K562 (cell line): ENCODE results near the gene ETNK1. TPM values are rescaled to one million over a fixed set of nuclear protein-coding genes. Genes with fewer than 3 reads are reported as not detected.
A peak's percentile ranks its signal among the peaks of the same experiment; 100 is the strongest.

Experiments
- ATAC-seq: fragments of 200-7000 bp; cut with Tn5 transposase; 3 replicates; pipeline ENCODE4 v1.9.1; 2020; ENCODE audit warnings: moderate library complexity
- BruUV-seq: library from RNA; stranded (reverse); fragments of 400-500 nt; replicated peaks from 2 replicates; lab custom pipeline; 2021; lab: Mats Ljungman, UMichigan
- CTCF ChIA-PET: fragments of 300-600 bp; formaldehyde crosslinking; extraction: SDS; loops from one replicate; lab custom pipeline; 2021; ENCODE audit warnings: low intra/inter-chr PET ratio; lab: Yijun Ruan, JAX
- POLR2A ChIA-PET: fragments of 300-600, 350-650 bp; sonication (Branson Sonifier 250); formaldehyde crosslinking; extraction: SDS; loops from one replicate; lab custom pipeline; 2021; ENCODE audit warnings: antibody characterized with exemption, inconsistent platforms; lab: Yijun Ruan, JAX
- DNase-seq, 4 experiments: peaks; one replicate each; pipeline versions ENCODE4 v3.0.0 to v3.0.0-alpha.2; 2011 to 2018; ENCODE audit warnings: low spot score in 3 of 4, mixed read lengths in 3 of 4; ENCODE audit errors: extremely low read depth in 1 of 4
- FAIRE-seq: peaks from 2 replicates; lab custom pipeline; 2011; peaks lifted over from hg19 to GRCh38; lab: Jason Lieb, UNC
- H2AFZ ChIP-seq: 2 replicates; pipeline ENCODE4 v1.6.0; 2011; ENCODE audit warnings: low read depth, low read length, control low read depth, inconsistent platforms
- H3K27ac ChIP-seq: fragments of 200-600 bp; 3 replicates; pipeline ENCODE4 v1.8.0; 2011; ENCODE audit warnings: low read depth, mild to moderate bottlenecking, control low read depth, inconsistent platforms, low read length, moderate library complexity, mixed read lengths; ENCODE audit errors: extremely low read depth
- H3K27me3 ChIP-seq, 2 experiments: fragments of 300-600 bp in 1 of 2; 2 replicates in 1 of 2; 3 replicates in 1 of 2; pipeline versions ENCODE4 v1.6.0 to v1.8.0; 2011; ENCODE audit warnings: inconsistent platforms in 2 of 2, low read length in 2 of 2, mild to moderate bottlenecking in 1 of 2, mixed read lengths in 1 of 2, moderate library complexity in 1 of 2; ENCODE audit not compliant: control insufficient read depth in 2 of 2, insufficient read depth in 2 of 2
- H3K36me3 ChIP-seq: fragments of 300-600 bp; 3 replicates; pipeline ENCODE4 v1.8.0; 2011; ENCODE audit warnings: mild to moderate bottlenecking, low read length, inconsistent platforms; ENCODE audit not compliant: control insufficient read depth, insufficient read depth
- H3K4me1 ChIP-seq, 2 experiments: fragments of 200-600 bp in 1 of 2; replicated peaks in 1 of 2; 2 replicates in 1 of 2; 3 replicates in 1 of 2; pipeline versions ENCODE4 v1.5.1 to v1.8.0; 2011; ENCODE audit warnings: inconsistent platforms in 2 of 2, low read length in 2 of 2, mild to moderate bottlenecking in 1 of 2, mixed read lengths in 1 of 2, moderate library complexity in 1 of 2; ENCODE audit not compliant: control insufficient read depth in 2 of 2, insufficient read depth in 2 of 2
- H3K4me2 ChIP-seq: 2 replicates; pipeline ENCODE4 v1.6.1; 2011; ENCODE audit warnings: low read length, control low read depth, inconsistent platforms, mixed read lengths; ENCODE audit not compliant: insufficient read depth
- H3K4me3 ChIP-seq: fragments of 200-600 bp; sonication (generic), shearing (Covaris generic); 2 replicates; pipeline ENCODE4 v1.5.1; 2016; ENCODE audit warnings: control low read depth, inconsistent platforms
- H3K79me2 ChIP-seq: fragments of 200-600 bp; 3 replicates; pipeline ENCODE4 v1.8.0; 2011; ENCODE audit warnings: low read length, inconsistent platforms; ENCODE audit not compliant: control insufficient read depth, insufficient read depth
- H3K9ac ChIP-seq, 2 experiments: 2 replicates each; pipeline versions ENCODE4 v1.6.0 to v1.6.1; 2011; ENCODE audit warnings: low read depth in 2 of 2, low read length in 2 of 2, control low read depth in 1 of 2, inconsistent platforms in 1 of 2, mild to moderate bottlenecking in 1 of 2, mixed read lengths in 1 of 2; ENCODE audit not compliant: insufficient read depth in 1 of 2
- H3K9me1 ChIP-seq: one replicate; pipeline ENCODE4 v1.6.0; 2011; ENCODE audit warnings: inconsistent platforms, mild to moderate bottlenecking, low read length, moderate library complexity; ENCODE audit not compliant: control insufficient read depth, insufficient read depth
- H3K9me3 ChIP-seq: replicated peaks from 2 replicates; pipeline ENCODE4 v1.5.1; 2011; ENCODE audit warnings: low read depth, low read length, inconsistent platforms; ENCODE audit not compliant: control insufficient read depth, insufficient read depth
- H4K20me1 ChIP-seq: replicated peaks from 2 replicates; pipeline ENCODE4 v1.6.1; 2011; ENCODE audit warnings: low read length, inconsistent platforms, mixed read lengths; ENCODE audit not compliant: control insufficient read depth, insufficient read depth
- MCM5 ChIP-seq: fragments of 450-650 bp; IDR thresholded peaks from 2 replicates; pipeline ENCODE4 v1.6.1; 2016; ENCODE audit warnings: low read depth
- RAD51 ChIP-seq: fragments of 450-650 bp; IDR thresholded peaks from 2 replicates; pipeline ENCODE4 v1.7.1; 2016; ENCODE audit warnings: low read depth, mild to moderate bottlenecking, borderline replicate concordance
- USF1 ChIP-seq: sonication (generic); formaldehyde crosslinking; IDR thresholded peaks from 2 replicates; pipeline ENCODE4 v1.9.0; 2022; ENCODE audit warnings: mild to moderate bottlenecking, missing genetic modification reagents
- ZNF134 ChIP-seq: fragments of 250-450 bp; sonication (Bioruptor Pico); conservative IDR thresholded peaks from 2 replicates; pipeline ENCODE4 v1.4.0; 2020
- WGBS: fragments of 100-300 bp; shearing (Covaris generic); methylation state at CpG from one replicate; pipeline ENCODE4 v1.1.6; 2016; ENCODE audit warnings: low coverage, mixed read lengths; ENCODE audit not compliant: insufficient coverage; ENCODE audit errors: missing lambda C conversion rate; 5-methylcytosine and 5-hydroxymethylcytosine counted together
- in situ Hi-C: fragments of 300-500 bp; cut with MboI; formaldehyde crosslinking; loops from 4 replicates; pipeline ENCODE4 v1.15.0; 2018; ENCODE audit warnings: inconsistent platforms, mixed read lengths
- intact Hi-C: fragments of 100-400 bp; cut with micrococcal nuclease; formaldehyde crosslinking; loops from 2 replicates; pipeline ENCODE4 v1.14.2; 2022
- polyA plus RNA-seq, 8 experiments: library from polyadenylated mRNA; depleted of rRNA in 4 of 8; stranded (reverse) in 5 of 8; unstranded in 3 of 8; fragments of >200 nt; fragmentation: Nextera tagmentation in 2 of 8; fragmentation: Illumina TruSeq in 1 of 8; extraction: Ambion mirVana in 2 of 8; extraction: Trizol in 1 of 8; gene quantifications; 2 replicates each; pipeline versions ENCODE4 v1.2.1 to v1.2.3, GENCODE V29; 2011 to 2014; ENCODE audit warnings: inconsistent platforms in 1 of 8, missing spikeins in 1 of 8
- total RNA-seq, 7 experiments: library from RNA; depleted of rRNA in 6 of 7; stranded (reverse); fragments of >200 nt in 6 of 7; fragmentation: Illumina TruSeq in 2 of 7; extraction: Trizol in 2 of 7; gene quantifications; 2 replicates each; pipeline versions ENCODE4 v1.2.1 to v1.2.3, GENCODE V29; 2011 to 2021; ENCODE audit warnings: low replicate concordance in 1 of 7
- TF ChIP-seq, protein P1 (sequence below): fragments of 450-650 bp; IDR thresholded peaks from 2 replicates; pipeline ENCODE4 v1.6.1; 2016; ENCODE audit warnings: mild to moderate bottlenecking, moderate library complexity

ETNK1 gene
- total and polyA plus RNA-seq, 9 of the 15 experiments (the other 6 are each of a cell fraction or from before 2014, with no cell fraction given), result 10.0 to 70.5 (median 36.0) TPM

DNA sequence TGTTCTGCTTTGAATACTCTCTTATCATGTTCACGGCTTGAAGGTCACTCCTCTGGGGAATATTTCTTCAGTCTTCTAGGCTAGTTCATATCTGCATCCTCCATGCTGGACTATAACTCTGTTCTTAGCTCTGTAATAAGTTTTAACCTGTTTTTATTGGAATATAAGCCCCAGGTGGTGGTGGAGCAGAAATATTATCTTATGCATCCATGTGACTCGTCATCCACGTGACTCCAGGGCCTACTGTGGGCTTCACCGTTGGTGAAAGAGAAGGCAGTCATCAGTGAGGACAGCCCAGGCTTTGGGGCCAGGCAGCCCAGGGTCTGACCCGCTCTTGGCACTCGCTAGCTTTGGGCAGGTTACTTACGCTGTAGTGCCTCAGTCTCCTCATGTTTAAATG lies 87.1 kb downstream of the ETNK1 start (continued):
- TF ChIP-seq MCM5, result no peak
- peak; percentile 55; the same call in 1 of the 2 replicates for TF ChIP-seq RAD51
- TF ChIP-seq USF1 (CRISPR knock-in tag), result peak; percentile 60

GRCh38 chr12:22715254-22715653 lies 90.3 kb downstream of the ETNK1 start:
- H4K20me1 ChIP-seq, result no peaks in the 10 kb centered on the region
- DNase-seq (no peak), ATAC-seq (no peak), FAIRE-seq (no peak)
- no peak overlapping the region for H2AFZ ChIP-seq
- no peaks in the 10 kb centered on the region for H3K9me3 ChIP-seq
- H3K27ac ChIP-seq, result no peak overlapping the region
- no peaks in the 10 kb centered on the region for H3K36me3 ChIP-seq
- no peaks in the 10 kb centered on the region for H3K4me1 ChIP-seq
- ChIA-PET POLR2A (no interaction called here), CTCF (no interaction called here)
- no peak overlapping the region for H3K4me3 ChIP-seq
- intact Hi-C loops (loop anchor here (10.0 kb wide), 1 partner anchor 340 kb away; no protein-coding TSS in a partner anchor), in situ Hi-C loops (no loop called here)
- H3K27me3 ChIP-seq, result no peaks in the 10 kb centered on the region; a peak in 1 of 5 replicates
- H3K9ac ChIP-seq, result no peak overlapping the region
- TF ChIP-seq ZNF134, result peak; percentile 85
- TF ChIP-seq, protein P1, sequence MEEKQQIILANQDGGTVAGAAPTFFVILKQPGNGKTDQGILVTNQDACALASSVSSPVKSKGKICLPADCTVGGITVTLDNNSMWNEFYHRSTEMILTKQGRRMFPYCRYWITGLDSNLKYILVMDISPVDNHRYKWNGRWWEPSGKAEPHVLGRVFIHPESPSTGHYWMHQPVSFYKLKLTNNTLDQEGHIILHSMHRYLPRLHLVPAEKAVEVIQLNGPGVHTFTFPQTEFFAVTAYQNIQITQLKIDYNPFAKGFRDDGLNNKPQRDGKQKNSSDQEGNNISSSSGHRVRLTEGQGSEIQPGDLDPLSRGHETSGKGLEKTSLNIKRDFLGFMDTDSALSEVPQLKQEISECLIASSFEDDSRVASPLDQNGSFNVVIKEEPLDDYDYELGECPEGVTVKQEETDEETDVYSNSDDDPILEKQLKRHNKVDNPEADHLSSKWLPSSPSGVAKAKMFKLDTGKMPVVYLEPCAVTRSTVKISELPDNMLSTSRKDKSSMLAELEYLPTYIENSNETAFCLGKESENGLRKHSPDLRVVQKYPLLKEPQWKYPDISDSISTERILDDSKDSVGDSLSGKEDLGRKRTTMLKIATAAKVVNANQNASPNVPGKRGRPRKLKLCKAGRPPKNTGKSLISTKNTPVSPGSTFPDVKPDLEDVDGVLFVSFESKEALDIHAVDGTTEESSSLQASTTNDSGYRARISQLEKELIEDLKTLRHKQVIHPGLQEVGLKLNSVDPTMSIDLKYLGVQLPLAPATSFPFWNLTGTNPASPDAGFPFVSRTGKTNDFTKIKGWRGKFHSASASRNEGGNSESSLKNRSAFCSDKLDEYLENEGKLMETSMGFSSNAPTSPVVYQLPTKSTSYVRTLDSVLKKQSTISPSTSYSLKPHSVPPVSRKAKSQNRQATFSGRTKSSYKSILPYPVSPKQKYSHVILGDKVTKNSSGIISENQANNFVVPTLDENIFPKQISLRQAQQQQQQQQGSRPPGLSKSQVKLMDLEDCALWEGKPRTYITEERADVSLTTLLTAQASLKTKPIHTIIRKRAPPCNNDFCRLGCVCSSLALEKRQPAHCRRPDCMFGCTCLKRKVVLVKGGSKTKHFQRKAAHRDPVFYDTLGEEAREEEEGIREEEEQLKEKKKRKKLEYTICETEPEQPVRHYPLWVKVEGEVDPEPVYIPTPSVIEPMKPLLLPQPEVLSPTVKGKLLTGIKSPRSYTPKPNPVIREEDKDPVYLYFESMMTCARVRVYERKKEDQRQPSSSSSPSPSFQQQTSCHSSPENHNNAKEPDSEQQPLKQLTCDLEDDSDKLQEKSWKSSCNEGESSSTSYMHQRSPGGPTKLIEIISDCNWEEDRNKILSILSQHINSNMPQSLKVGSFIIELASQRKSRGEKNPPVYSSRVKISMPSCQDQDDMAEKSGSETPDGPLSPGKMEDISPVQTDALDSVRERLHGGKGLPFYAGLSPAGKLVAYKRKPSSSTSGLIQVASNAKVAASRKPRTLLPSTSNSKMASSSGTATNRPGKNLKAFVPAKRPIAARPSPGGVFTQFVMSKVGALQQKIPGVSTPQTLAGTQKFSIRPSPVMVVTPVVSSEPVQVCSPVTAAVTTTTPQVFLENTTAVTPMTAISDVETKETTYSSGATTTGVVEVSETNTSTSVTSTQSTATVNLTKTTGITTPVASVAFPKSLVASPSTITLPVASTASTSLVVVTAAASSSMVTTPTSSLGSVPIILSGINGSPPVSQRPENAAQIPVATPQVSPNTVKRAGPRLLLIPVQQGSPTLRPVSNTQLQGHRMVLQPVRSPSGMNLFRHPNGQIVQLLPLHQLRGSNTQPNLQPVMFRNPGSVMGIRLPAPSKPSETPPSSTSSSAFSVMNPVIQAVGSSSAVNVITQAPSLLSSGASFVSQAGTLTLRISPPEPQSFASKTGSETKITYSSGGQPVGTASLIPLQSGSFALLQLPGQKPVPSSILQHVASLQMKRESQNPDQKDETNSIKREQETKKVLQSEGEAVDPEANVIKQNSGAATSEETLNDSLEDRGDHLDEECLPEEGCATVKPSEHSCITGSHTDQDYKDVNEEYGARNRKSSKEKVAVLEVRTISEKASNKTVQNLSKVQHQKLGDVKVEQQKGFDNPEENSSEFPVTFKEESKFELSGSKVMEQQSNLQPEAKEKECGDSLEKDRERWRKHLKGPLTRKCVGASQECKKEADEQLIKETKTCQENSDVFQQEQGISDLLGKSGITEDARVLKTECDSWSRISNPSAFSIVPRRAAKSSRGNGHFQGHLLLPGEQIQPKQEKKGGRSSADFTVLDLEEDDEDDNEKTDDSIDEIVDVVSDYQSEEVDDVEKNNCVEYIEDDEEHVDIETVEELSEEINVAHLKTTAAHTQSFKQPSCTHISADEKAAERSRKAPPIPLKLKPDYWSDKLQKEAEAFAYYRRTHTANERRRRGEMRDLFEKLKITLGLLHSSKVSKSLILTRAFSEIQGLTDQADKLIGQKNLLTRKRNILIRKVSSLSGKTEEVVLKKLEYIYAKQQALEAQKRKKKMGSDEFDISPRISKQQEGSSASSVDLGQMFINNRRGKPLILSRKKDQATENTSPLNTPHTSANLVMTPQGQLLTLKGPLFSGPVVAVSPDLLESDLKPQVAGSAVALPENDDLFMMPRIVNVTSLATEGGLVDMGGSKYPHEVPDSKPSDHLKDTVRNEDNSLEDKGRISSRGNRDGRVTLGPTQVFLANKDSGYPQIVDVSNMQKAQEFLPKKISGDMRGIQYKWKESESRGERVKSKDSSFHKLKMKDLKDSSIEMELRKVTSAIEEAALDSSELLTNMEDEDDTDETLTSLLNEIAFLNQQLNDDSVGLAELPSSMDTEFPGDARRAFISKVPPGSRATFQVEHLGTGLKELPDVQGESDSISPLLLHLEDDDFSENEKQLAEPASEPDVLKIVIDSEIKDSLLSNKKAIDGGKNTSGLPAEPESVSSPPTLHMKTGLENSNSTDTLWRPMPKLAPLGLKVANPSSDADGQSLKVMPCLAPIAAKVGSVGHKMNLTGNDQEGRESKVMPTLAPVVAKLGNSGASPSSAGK, result no peak
- no TSS peak for BruUV-seq
- WGBS, result 0% methylated on average over 1 of the region's 1 CpG
- H3K9me1 ChIP-seq, result no peaks in the 10 kb centered on the region
- H3K79me2 ChIP-seq, result no peaks in the 10 kb centered on the region
- no peak overlapping the region for H3K4me2 ChIP-seq
